ENCODE data around the gene GJB3. TPM values are rescaled to one million over a fixed set of nuclear protein-coding genes. Genes with fewer than 3 reads are reported as not detected.

The GJB3 gene
- total and polyA plus RNA-seq, 9 of the 15 experiments (the other 6 are each of a cell fraction or from before 2014, with no cell fraction given), result not detected

DNA sequence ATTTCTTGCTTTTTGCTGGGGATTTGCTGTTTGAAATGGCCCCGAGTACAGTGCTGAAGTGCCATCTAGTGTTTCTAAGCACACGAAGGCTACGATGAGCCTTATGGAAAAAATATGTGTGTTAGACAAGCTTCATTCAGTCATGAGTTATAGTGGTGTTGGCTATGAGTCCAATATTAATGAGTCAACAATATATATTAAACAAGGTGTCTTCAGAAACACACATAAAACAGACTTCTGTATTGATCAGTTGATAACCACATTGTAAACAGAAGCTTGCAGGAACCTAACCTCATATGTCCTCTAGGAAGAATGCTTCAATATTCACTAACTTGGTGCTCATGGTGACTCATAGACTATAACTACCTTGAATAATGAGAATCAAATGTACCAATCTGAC is 27.9 kb upstream of the GJB3 start:
- in situ Hi-C loops (cut with MboI), result no loop called here
- H3K36me3 ChIP-seq (ENCODE audit: control insufficient read depth, insufficient read depth, low read length), result no peaks in the 10 kb centered on the region
- no peak overlapping the region for H2AFZ ChIP-seq (ENCODE audit: low read depth, low read length)
- CTCF ChIA-PET (ENCODE audit: low intra/inter-chr PET ratio), result no interaction called here
- no TSS peak for BruUV-seq (replicated peaks)
- FAIRE-seq (no peak), DNase-seq (ENCODE audit: extremely low read depth in 1 of 4, low spot score in 3 of 4) (no peak), ATAC-seq (no peak)
- H3K9ac ChIP-seq (ENCODE audit: insufficient read depth in 1 of 2, low read depth in 2 of 2, low read length in 2 of 2), result no peak overlapping the region
- H3K4me3 ChIP-seq, result no peak overlapping the region
- H3K27ac ChIP-seq (ENCODE audit: extremely low read depth, low read depth, low read length), result no peak overlapping the region
- no peaks in the 10 kb centered on the region for H3K79me2 ChIP-seq (ENCODE audit: control insufficient read depth, insufficient read depth, low read length)
- no peak overlapping the region for H3K4me2 ChIP-seq (ENCODE audit: insufficient read depth, low read length)
- H4K20me1 ChIP-seq (replicated peaks; ENCODE audit: control insufficient read depth, insufficient read depth, low read length), result no peaks in the 10 kb centered on the region; the same call in 1 of the 2 replicates
- H3K9me3 ChIP-seq (replicated peaks; ENCODE audit: control insufficient read depth, insufficient read depth, low read depth, low read length), result no peaks in the 10 kb centered on the region
- POLR2A ChIA-PET, result no interaction called here
- H3K9me1 ChIP-seq (ENCODE audit: control insufficient read depth, insufficient read depth, low read length), result no peaks in the 10 kb centered on the region
- H3K4me1 ChIP-seq (replicated peaks in 1 of 2; ENCODE audit: control insufficient read depth in 2 of 2, insufficient read depth in 2 of 2, low read length in 2 of 2), result no peaks in the 10 kb centered on the region
- intact Hi-C loops (cut with micrococcal nuclease), result no loop called here
- WGBS (ENCODE audit: insufficient coverage, low coverage, missing lambda C conversion rate), result 0% methylated on average over 3 of the region's 3 CpGs
- peaks cover 24 to 32% of the 10 kb centered on the region in 2 experiments; a peak in 4 of 5 replicates for H3K27me3 ChIP-seq (ENCODE audit: control insufficient read depth in 2 of 2, insufficient read depth in 2 of 2, low read length in 2 of 2)
- no peak for TF ChIP-seq SMARCE1 (IDR thresholded peaks at IDR 0.05)
- TF ChIP-seq ZNF316 (IDR thresholded peaks at IDR 0.05), result peak; percentile 29; the same call in 1 of the 2 replicates
- peak in 1 of 2 experiments; percentile 23; a peak in 2 of 4 replicates for TF ChIP-seq RAD21 (CRISPR knock-in tag; conservative IDR thresholded peaks at IDR 0.05 in 1 of 2, IDR thresholded peaks at IDR 0.05 in 1 of 2)
- TF ChIP-seq, protein P1, sequence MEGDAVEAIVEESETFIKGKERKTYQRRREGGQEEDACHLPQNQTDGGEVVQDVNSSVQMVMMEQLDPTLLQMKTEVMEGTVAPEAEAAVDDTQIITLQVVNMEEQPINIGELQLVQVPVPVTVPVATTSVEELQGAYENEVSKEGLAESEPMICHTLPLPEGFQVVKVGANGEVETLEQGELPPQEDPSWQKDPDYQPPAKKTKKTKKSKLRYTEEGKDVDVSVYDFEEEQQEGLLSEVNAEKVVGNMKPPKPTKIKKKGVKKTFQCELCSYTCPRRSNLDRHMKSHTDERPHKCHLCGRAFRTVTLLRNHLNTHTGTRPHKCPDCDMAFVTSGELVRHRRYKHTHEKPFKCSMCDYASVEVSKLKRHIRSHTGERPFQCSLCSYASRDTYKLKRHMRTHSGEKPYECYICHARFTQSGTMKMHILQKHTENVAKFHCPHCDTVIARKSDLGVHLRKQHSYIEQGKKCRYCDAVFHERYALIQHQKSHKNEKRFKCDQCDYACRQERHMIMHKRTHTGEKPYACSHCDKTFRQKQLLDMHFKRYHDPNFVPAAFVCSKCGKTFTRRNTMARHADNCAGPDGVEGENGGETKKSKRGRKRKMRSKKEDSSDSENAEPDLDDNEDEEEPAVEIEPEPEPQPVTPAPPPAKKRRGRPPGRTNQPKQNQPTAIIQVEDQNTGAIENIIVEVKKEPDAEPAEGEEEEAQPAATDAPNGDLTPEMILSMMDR (IDR thresholded peaks at IDR 0.05 in 2 of 3, conservative IDR thresholded peaks at IDR 0.05 in 1 of 3; ENCODE audit: insufficient read depth in 2 of 3, low read depth in 1 of 3, low read length in 3 of 3), result 0 out of 6 replicates have a peak, but pooled peaks of 2 of the 3 experiments have one; percentile 14 to 23

All from K562 (cell line).